Stimulated activated CD8-positive, alpha-beta memory T cell treated with anti-CD3 and anti-CD28 coated beads, Interleukin-4, amount 100 ng/mL, for 4 hours (primary cell): Measurements from ENCODE around the gene SMYD3.

ENCODE experiments used
- DNase-seq, 2 donors: peaks; one replicate each; pipeline ENCODE4 v3.0.0-alpha.2; 2020; ENCODE audit warnings: low read depth in 2 of 2, low spot score in 1 of 2

The SMYD3 gene

DNA sequence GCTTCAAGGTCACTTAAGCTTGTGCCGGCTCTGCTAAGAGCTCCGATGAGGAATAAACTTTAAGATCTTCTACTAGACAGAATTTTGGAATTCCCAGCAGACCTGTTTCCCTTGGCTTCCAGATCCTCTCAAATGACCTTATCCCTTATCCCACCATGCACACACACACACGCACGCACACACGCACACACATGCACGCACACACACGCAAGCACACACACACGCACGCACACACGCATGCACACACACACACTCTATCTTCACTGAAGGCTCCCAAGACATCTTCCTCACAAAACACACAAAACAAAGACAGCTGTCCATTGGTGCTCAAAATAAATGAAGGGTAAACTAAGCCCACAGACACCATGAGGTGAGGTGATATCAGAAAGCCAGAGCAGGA, 692.4 kb downstream of the SMYD3 start:
- DNase-seq = no peak

DNA sequence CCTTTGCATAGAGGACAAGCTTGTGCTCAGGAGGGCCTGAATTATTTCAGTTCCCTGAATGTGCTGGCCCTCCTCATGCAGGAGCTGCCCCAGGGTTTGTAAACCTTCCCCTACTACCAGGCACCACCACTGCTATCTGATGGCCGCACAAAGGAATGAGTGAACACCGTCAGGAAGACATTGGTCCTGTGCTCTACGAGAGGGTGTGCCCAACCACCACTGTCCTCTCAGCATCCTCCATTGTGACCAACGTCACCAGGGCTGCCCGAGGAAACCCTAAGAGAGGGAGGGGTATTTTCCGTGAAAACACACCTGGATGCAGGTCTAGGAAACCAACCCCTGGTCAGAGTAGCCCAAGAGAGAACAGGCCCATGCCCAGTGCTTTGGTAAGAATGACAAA, 694.8 kb downstream of the SMYD3 start:
- DNase-seq = no peak

DNA sequence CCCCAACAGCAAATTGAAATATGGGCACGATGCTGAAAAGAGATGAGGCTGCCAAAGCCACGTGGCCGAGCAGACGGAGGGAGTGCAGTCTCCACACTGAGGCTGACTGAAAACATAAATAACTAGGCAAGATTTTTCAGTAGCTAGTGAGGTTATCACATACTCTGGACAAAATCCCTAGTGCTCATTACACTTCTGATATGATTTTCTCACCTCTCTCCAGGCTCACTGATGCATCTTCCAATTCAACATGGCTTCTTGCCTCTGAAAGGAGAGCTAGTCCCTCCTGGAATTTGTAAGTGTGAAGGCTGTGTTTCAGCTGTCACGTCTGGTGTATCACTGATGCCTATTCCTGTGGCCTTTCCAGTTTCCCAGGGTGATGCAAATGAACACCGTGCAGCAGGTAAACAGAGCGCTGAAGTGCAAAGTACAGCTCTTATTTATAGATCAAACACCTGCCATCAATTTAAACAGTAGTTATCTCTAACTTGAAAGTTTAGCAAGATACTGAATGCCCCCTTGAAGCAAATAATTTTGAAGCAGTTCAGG, 696.2 kb downstream of the SMYD3 start:
- DNase-seq = no peak

DNA sequence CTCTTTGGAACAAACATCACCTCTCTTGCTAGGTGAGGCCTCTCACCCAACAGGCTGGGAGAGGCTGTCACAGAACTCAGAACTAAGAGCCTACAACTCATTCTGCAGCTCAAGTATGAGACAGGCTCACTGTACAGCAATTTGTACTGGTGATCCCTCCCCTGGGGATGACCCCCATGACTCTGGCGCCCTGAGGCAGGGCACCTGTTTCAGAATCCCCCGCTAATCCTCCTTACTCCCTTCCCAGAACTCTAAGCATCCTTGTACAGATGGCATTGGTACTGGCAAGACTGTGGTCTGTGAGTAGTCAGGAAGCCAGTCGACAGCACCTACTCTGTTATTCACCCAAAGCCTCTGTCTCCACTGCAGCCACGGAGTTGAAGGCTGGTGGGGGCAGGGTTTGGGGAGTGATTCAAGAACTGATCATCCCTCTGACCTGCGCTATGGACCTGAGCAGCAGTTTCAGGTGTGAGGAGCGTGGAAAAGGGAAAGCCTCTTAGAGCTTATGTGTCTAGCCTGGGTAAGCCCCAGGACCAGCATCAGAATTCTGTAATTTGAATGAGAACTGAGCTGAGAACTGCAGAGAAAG, 696.8 kb downstream of the SMYD3 start:
- DNase-seq = no peak

DNA sequence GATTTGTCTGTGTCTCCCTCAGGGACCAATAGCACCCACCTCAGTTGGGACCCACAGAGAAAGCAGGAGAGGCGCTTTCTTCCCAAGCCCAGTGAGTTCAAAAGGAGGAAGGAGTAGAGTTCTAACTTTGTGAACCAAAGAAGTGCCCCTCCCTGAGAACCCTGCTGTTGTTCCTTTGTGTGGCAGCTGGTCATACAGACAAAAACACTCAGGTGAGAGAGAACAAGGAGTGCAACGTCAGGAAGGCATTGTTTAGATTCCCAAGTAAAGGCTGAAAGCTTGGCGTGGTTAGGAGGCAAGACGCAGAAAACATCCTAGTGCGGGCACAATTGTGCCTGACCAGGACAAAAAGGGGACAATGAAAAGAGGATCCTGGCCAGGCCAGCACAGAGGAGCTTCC, 697.7 kb downstream of the SMYD3 start:
- no peak for DNase-seq

DNA sequence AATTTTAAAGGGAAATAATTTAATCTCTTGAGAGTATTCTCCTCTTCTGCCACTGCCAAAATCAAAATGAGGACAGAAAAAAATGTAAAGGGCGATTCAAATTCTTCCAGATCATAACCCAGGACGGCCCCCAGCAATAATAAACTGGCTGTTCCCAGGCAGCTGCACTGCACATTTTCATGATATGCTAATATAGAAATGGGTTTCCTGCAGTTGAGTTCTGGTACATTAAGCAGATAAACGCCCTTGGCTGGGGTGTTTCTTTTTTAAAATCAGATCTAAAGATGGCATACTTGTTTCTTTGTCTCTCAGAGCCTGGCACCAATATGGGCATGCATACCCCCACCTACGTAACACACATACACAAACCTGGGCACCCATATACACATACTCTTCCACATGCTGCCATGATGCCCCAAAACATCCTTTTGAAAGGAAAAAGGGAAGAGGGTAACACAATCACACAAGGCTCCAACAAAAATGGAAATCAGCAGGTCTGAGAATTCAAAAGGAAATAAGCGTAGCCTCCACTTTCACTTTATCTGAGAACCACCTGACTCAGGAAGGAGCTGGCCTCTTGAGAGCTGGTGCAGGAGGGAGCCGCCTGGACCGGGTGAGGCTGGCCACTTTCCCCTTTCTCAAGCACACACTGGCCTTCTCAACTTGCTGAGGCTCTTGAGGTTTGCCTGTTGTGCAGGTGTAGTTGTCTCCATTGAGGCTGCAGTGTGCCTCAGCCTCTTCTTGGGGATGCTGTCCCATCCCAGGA, 698.9 kb downstream of the SMYD3 start:
- DNase-seq = no peak

DNA sequence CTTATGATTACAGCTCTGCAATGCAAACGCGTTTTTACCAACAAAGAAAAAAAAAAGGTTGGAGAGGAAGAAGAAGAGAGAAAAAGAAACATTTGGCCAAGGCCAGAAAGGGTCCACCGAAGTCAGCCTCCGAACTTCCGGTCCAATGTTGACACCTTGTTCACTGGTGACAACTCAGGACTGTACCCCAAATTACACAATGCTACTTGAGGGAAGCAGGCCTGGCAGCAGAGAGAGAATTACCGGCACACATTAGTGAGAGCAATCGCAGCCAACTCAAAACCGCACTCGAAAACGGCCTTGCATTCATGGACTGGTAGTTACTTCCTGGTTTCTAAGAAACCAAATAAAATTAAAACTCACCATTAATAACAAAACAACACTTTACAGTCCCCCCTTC, 699.8 kb downstream of the SMYD3 start:
- DNase-seq = no peak

DNA sequence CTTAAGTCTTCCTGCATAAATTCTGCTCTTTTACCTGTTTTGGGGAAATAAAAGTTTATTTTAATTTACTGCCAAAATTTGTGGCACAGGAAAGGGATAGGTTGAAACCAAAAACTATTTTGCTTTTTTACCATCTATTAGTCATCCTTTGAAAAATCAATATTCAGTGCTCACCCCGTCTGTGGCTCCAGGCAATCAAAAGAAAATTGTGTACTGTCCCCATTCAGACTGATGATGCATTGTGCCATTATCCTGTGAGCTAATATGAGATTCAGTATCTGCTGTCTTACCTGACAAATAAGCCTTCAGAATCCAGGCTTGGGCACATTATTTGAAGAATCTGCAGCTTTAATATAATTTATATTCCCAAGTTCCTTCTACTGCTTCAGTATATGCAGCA, 701.5 kb downstream of the SMYD3 start:
- DNase-seq = no peak

DNA sequence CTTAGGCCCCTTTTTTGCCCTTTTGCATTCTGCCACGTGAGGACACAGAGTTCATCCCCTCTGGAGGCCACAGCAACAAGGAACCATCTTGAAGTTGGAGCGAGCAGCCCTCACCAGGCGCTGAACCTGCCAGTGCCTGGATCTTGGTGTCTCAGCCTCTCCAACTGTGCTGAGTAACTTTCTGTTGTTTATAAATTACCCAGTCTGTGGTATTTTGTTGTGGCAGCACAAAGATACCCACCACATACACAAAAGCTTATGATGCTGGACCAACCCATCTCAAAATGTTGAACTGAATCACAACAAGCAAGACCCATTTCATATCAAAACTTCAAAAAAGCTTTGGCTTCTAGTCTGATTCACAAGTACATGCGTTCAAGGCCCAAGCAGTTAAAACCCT, 702.4 kb downstream of the SMYD3 start:
- no peak for DNase-seq

DNA sequence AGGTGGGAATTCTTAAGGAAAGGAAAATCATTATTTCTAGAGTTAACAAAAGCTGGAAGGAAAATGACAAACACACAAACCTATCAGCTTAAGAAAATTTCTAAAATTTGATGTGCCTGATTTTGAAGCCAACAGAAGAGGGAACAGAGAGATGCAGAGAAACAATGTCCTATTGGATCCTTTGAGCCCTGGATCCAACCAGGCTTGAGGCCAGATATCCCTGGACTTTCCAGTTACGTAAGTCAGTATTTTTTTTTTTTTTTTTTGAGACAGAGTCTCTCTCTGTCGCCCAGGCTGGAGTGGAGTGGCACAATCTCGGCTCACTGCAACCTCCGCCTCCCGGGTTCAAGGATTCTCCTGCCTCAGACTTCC, 703.4 kb downstream of the SMYD3 start:
- no peak for DNase-seq

DNA sequence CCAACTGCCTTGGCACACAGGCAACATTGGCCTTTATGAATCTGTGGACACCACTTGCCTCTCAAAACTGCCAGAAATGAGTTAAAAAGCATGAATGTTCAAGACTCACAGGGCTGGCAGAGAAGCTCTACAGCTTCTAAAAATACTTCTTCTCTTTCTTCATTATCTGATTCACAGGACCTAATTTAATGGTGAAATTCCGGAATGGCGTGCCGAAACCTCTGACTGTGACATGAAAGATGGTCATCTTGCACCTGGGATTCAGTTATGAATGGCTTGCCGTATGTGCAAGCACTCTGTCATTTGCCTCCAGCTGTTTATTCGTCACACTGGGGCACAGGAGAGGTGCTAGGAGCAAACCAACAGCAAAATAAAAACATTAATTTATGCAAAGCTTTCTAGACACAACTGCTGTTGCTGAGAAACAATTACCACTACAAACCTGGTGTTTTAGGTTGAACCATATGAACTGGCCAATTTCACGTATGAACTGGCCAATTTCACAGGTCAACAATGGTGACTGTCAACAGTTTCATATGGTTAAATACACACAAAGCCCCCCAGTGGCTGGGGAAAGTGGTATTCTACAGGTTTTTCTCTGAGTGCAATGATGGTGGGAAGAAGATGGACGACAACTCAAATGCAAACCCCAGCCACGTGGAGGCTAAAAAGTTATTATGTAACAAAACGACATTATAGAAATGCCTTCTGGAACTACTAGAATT, 704.0 kb downstream of the SMYD3 start:
- DNase-seq = no peak

DNA sequence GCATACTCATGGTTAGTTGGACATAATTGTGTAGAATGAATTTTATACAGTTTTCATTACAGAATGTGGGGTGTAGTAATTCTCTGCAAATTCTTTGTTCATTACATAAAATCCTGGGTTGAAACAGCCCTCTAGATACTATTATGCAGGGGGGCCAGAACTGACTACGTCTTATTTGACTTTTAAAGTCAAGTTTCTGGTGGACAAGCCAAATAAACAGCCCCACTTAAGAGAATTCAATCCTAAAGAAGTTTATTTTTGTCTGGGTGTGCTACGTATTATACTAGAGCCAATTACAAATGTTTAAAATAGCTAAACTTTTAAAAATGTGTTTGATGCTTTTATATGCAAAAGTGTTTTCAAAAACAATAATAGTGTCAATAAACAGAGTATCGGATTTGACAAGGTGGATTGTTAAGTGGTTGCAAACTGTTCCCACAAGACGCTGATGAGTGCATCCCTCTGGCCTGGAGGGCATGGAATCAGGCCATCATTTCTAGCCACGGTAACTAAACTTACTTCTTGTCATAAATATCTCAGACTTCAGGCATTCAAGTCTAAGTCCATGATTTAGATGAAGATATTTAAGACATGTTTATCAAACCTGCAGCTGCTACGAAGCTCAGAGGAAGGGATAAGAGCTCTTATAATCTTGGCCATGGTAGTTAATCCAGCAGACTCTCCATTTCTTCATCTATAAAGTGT, 706.0 kb downstream of the SMYD3 start:
- DNase-seq = no peak

DNA sequence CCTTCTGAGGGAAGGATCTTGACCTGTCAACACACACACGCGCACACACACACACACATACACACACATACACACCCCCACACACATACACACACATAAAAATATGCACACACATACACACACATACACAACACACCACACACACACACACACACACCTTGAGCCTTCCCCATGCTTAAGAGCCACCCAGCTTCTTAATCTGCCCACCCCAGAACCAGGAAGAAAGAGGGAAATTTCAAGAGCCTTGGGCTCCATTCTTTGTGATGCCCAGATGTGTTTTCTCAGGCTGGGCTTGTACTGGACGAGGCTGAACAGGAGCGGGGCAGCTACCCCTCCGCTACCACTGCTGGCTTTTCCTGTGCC, 708.7 kb downstream of the SMYD3 start:
- DNase-seq = no peak

DNA sequence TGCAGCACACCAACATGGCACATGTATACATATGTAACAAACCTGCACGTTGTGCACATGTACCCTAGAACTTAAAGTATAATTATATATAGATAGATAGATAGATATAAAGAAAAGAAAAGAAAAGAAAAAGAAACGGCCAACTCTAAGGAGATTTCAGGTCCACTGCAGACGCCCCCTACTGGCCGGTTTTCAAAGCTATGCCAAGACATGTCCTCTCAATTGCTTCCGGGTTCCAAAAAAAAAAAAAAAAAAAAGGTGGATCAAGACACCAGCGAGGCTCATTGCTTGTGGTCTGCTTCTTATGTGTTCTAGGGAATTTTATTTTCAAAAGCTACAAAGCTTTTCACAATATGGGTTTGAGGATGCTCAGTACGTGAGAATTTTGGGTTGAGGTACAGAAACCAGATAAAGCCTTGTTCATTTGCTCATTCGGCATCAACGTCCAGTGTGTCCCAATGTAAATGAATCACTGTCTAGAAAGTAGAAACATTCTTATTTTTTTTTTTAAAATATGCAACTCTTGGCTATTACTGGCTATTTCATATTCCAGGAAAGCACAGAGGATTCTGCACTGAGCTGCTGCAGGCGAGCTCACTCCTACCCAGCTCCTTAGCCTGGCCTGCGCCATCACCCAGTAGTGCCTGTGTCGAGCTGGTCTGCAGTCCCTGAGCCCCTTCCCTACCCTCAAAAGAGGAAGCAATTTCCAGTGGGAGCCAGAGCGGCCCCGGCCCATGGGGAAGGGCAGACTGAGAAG, 709.3 kb downstream of the SMYD3 start:
- DNase-seq = no peak

DNA sequence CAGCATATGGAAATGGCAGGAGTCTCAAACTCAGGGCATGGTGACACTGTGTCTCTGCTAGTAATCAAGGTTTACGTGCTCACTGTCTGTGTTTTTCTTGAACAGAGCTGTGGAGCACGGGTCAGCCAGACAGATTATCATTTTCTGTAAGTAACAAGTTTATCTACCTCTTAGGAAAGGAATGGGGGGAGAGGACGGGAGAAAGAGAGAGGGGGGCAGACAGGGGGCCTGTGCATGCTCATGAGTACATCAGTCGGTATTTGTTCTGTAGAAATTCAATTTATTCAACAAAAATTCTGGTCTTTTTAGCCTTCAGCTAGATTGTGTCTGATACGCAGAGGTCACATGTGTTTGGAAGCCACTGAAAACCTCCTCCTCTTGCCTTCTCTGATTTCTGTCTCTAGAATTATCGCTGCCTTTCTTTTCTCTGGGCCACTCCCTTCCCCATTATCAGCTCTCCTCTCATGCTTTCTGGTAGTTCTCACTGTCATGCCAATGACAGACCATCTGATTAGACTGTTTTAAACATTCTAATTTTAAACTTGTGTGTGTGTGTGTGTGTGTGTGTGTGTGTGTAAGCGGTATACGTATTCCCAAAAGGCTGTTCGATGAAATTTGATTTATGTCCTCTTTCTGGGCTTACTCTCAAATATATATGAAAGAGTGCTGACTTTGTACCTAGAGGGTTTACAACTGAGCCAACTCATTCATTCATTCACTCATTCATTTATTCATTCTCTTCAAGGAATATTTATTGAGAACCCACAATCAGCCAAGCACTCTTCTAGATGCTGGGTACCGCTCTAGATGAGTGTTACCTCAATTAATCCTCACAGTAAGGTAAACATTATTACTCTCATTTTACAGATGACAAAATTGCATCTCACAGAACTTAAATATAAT, 715.4 kb downstream of the SMYD3 start:
- DNase-seq = no peak

DNA sequence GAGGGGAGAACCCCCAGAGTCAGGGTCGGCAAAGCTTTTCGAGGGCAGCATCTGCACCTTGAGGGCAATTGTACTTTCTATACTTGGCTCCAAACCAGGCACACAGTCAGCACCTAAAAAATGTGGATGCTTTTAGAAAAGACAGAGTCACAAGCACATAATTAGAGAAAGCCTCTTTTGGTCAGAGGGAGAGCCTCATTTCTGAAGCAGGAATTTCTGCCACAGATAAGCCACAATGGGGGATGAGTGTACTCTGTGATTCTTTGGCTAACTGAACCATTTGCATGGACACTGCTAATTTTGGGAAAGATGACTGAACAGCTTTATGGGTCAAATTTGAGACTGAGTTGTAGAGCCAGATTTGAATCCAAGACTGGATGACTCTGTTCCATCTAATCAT, 716.6 kb downstream of the SMYD3 start:
- DNase-seq = no peak

DNA sequence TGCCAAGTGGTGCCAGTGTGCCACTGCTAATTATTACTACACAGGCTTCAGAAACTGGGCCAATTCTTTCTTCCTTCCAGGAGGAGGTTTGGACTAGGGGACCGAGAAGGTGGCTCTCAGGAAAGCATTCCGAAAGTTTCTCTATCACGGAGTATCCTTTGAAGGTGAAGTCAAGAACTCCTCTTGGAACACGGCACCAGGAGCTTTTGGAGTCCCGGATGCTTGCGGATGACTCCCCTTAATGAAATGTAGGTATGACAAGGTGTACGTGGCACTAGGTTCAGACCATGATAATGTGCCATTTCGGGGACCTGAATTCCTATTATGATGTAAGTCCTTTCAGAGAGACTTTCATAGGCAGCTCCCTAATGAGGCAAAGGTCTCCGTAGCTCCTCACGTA, 718.2 kb downstream of the SMYD3 start:
- DNase-seq = no peak

DNA sequence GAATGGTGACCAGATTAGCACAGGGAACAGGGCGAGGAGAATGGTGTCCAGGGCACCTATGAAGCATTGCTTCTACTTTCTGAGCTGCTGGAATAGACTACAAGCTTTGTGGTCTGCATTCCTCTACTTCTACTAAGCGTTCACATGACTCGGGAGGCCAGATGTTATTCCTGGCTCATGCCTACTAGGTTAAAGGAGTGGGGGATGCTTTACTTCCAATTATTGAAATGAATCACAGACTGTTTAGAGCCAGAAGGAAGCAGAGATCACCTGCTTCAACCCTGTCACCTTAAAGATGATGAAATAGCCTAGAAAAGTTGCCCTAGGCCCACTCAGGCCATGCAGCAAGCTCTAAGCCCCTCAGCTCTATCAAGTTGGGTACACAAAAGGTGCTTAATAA, 718.8 kb downstream of the SMYD3 start:
- no peak for DNase-seq

DNA sequence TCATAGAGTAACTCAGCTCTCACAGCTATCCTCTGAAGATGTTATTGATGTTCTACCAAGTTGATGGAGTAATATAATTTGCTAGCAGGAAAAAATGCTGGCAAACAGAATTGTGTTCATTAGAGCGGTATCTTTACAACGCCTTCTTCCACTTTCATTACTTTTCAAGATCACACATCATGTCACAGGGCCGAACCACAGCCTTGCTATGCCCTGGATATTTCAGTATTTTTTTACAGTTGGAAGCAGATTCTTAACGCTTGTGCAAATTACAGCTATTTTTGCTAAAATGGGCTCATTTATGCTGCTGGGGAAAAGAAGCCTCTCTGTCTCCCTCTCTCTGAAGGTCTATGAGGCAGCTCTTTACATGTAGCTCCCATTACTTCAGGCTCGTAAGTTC, 720.1 kb downstream of the SMYD3 start:
- DNase-seq = no peak
